GM12878 (cell line): Measurements from ENCODE around the gene SLC26A8. TPM values are rescaled to one million over a fixed set of nuclear protein-coding genes. Genes with fewer than 3 reads are reported as not detected.
A peak's percentile ranks its signal among the peaks of the same experiment; 100 is the strongest.

Experiments used
- ATAC-seq: fragments of 200-7000 bp; cut with Tn5 transposase; 3 replicates; pipeline ENCODE4 v1.9.1; 2020; ENCODE audit warnings: mild to moderate bottlenecking, moderate library complexity
- BruUV-seq: library from RNA; stranded (reverse); fragments of 400-500 nt; replicated peaks from 2 replicates; lab custom pipeline; 2021; lab: Mats Ljungman, UMichigan
- CTCF ChIA-PET: fragments of 300-600 bp; sonication (Branson Sonifier 250); formaldehyde crosslinking; extraction: SDS; loops from one replicate; lab custom pipeline; 2021; ENCODE audit warnings: inconsistent platforms; lab: Yijun Ruan, JAX
- POLR2A ChIA-PET: fragments of 350-600 bp; formaldehyde crosslinking; extraction: SDS; loops from one replicate; lab custom pipeline; 2021; ENCODE audit warnings: inconsistent platforms; lab: Charles Lee
- RAD21 ChIA-PET: fragments of 300-600 bp; sonication (Branson Sonifier 250); formaldehyde crosslinking; loops from one replicate; lab custom pipeline; 2023; ENCODE audit warnings: antibody characterized with exemption; ENCODE audit not compliant: unreplicated experiment; lab: Charles Lee
- SMC1A ChIA-PET: fragments of 300-600 bp; sonication (Branson Sonifier 250); formaldehyde crosslinking; loops from one replicate; lab custom pipeline; 2023; ENCODE audit not compliant: unreplicated experiment, uncharacterized antibody; lab: Charles Lee
- DNase-seq: peaks from one replicate; pipeline ENCODE4 v3.0.0-alpha.2; 2011; ENCODE audit warnings: low read depth, low spot score
- FAIRE-seq: peaks from 3 replicates; lab custom pipeline; 2011; peaks lifted over from hg19 to GRCh38; lab: Jason Lieb, UNC
- H2AFZ ChIP-seq: 2 replicates; pipeline ENCODE4 v1.6.0; 2011; ENCODE audit warnings: low read depth, low read length, control low read depth; ENCODE audit not compliant: control insufficient read depth
- H3K27ac ChIP-seq: 2 replicates; pipeline ENCODE4 v1.5.1; 2011; ENCODE audit warnings: control low read depth; ENCODE audit not compliant: control insufficient read depth, insufficient read depth
- H3K27me3 ChIP-seq, 2 experiments: replicated peaks in 1 of 2; 2 replicates each; pipeline versions ENCODE4 v1.6.0 to v1.6.1; 2011; ENCODE audit warnings: low read length in 1 of 2; ENCODE audit not compliant: control insufficient read depth in 2 of 2, insufficient read depth in 2 of 2
- H3K36me3 ChIP-seq, 2 experiments: 2 replicates each; pipeline ENCODE4 v1.5.1; 2011; ENCODE audit warnings: low read length in 1 of 2; ENCODE audit not compliant: control insufficient read depth in 2 of 2, insufficient read depth in 2 of 2
- H3K4me1 ChIP-seq: 2 replicates; pipeline ENCODE4 v1.6.1; 2011; ENCODE audit warnings: mild to moderate bottlenecking, low read length, moderate library complexity, mixed read lengths; ENCODE audit not compliant: control insufficient read depth, insufficient read depth
- H3K4me2 ChIP-seq: 2 replicates; pipeline ENCODE4 v1.6.0; 2011; ENCODE audit warnings: control low read depth; ENCODE audit not compliant: control insufficient read depth, insufficient read depth
- H3K4me3 ChIP-seq: fragments of 200-600 bp; sonication (generic); 2 replicates; pipeline ENCODE4 v1.5.1; 2016
- H3K79me2 ChIP-seq: 2 replicates; pipeline ENCODE4 v1.6.0; 2011; ENCODE audit warnings: low read length; ENCODE audit not compliant: control insufficient read depth, insufficient read depth
- H3K9ac ChIP-seq: 2 replicates; pipeline ENCODE4 v1.8.0; 2011; ENCODE audit warnings: low read length, control low read depth, mixed read lengths; ENCODE audit not compliant: control insufficient read depth, insufficient read depth
- H3K9me3 ChIP-seq: replicated peaks from 3 replicates; pipeline ENCODE4 v1.5.1; 2011; ENCODE audit warnings: mild to moderate bottlenecking, low read length; ENCODE audit not compliant: control insufficient read depth, insufficient read depth
- H4K20me1 ChIP-seq: 2 replicates; pipeline ENCODE4 v1.6.0; 2011; ENCODE audit not compliant: control insufficient read depth, insufficient read depth
- FOS ChIP-seq: IDR thresholded peaks from 3 replicates; pipeline ENCODE4 v1.6.1; 2011; ENCODE audit warnings: borderline replicate concordance; ENCODE audit not compliant: insufficient read length; ENCODE audit errors: extremely low read depth
- JUNB ChIP-seq: IDR thresholded peaks from 2 replicates; pipeline ENCODE4 v1.6.1; 2016; ENCODE audit warnings: antibody characterized with exemption, mild to moderate bottlenecking
- MEF2B ChIP-seq: fragments of 450-650 bp; IDR thresholded peaks from 2 replicates; pipeline ENCODE4 v1.6.1; 2018; ENCODE audit warnings: mild to moderate bottlenecking, moderate library complexity; ENCODE audit not compliant: partially characterized antibody, poor library complexity, severe bottlenecking
- RCOR1 ChIP-seq: conservative IDR thresholded peaks from 2 replicates; pipeline ENCODE4 v1.6.1; 2012; ENCODE audit warnings: low read depth, low read length, improper control_type of control experiment
- TCF7 ChIP-seq: IDR thresholded peaks from 2 replicates; pipeline ENCODE4 v1.6.1; 2014; ENCODE audit warnings: antibody characterized with exemption, borderline replicate concordance
- WGBS: methylation state at CpG from one replicate; pipeline ENCODE4 v1.1.6; 2016; ENCODE audit warnings: low lambda C conversion rate; ENCODE audit not compliant: insufficient replicate concordance, insufficient coverage; ENCODE audit errors: missing lambda C conversion rate; 5-methylcytosine and 5-hydroxymethylcytosine counted together
- in situ Hi-C: fragments of 300-500 bp; cut with MboI; formaldehyde crosslinking; loops from 9 replicates; pipeline ENCODE4 v1.14.3; 2018; ENCODE audit warnings: mixed read lengths
- intact Hi-C: fragments of 100-400 bp; cut with micrococcal nuclease; formaldehyde crosslinking; loops from one replicate; pipeline ENCODE4 v1.14.2; 2022; ENCODE audit not compliant: unreplicated experiment
- polyA plus RNA-seq, 11 experiments: library from polyadenylated mRNA; depleted of rRNA in 4 of 11; unstranded in 6 of 11; stranded (reverse) in 5 of 11; fragments of >200 nt; fragmentation: Nextera tagmentation in 4 of 11; fragmentation: Illumina TruSeq in 1 of 11; extraction: Ambion mirVana in 4 of 11; extraction: Trizol in 1 of 11; gene quantifications; 1 replicate in 1 of 11; 2 replicates in 10 of 11; pipeline versions ENCODE4 v1.2.1 to v1.2.3, GENCODE V29; 2011 to 2016; ENCODE audit warnings: inconsistent platforms in 2 of 11, missing spikeins in 2 of 11, low read depth in 1 of 11
- total RNA-seq, 4 experiments: library from RNA; depleted of rRNA in 3 of 4; stranded (reverse); fragments of >200 nt in 3 of 4; fragmentation: Illumina TruSeq in 1 of 4; extraction: Trizol in 1 of 4; gene quantifications; 2 replicates each; pipeline versions ENCODE4 v1.2.1 to v1.2.3, GENCODE V29; 2013 to 2021
- TF ChIP-seq, protein P1 (sequence below): fragments of 450-650 bp; IDR thresholded peaks from 2 replicates; pipeline ENCODE4 v1.6.1; 2017; ENCODE audit warnings: low read depth, mild to moderate bottlenecking, moderate library complexity
- TF ChIP-seq, protein P2 (sequence below), 3 experiments: IDR thresholded peaks in 2 of 3; conservative IDR thresholded peaks in 1 of 3; 2 replicates each; pipeline ENCODE4 v1.5.1; 2011; ENCODE audit warnings: low read depth in 3 of 3, low read length in 3 of 3, mild to moderate bottlenecking in 3 of 3, control low read depth in 2 of 3, moderate library complexity in 2 of 3, inconsistent platforms in 1 of 3, mixed read lengths in 1 of 3; ENCODE audit not compliant: control insufficient read depth in 2 of 3, insufficient read depth in 1 of 3; ENCODE audit errors: extremely low read depth in 1 of 3
- TF ChIP-seq, protein P3 (sequence below): fragments of 450-650 bp; formaldehyde crosslinking; IDR thresholded peaks from 2 replicates; pipeline ENCODE4 v1.5.0; 2022; ENCODE audit warnings: mild to moderate bottlenecking, missing genetic modification characterization

Gene SLC26A8
- total and polyA plus RNA-seq, 10 of the 15 experiments (the other 5 are each of a cell fraction or from before 2014, with no cell fraction given), result 0.09 to 0.95 (median 0.27) TPM; not detected in 2

DNA sequence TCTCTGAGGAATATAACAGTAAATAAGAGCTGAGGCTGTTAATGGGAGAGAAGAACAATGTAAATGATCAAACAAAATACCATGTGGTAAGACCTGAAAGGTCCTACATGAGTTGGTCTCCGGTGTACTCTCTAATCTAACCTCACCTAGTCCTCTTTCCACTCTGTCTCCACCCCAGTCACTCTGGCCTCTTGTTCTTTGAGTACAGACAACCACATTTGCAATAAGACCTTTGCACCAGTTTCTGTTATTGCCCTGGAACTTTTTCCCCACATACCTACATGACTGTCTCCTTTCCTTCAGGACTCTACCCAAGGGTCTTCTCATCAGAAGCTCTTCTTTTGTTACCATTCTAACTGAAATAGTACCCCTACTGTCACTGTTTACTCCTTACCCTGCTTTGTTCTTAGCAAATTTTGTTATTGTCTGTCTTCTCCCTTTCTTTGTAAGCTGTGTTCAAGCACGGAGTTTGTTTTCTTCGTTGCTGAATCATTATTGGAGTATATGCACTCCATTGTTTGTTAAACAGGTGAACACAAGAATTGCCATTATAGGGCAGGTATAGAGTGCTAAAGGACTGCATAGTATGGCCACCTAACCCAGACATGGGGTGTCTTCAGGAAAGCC, 40.4 kb upstream of the SLC26A8 start:
- ATAC-seq, result peak; percentile 37; the same call in 1 of the 3 replicates
- in situ Hi-C loops (no loop called here), intact Hi-C loops (no loop called here)
- ChIA-PET RAD21 (no interaction called here), SMC1A (interaction anchor here (0.6 to 1.5 kb wide), 2 partner anchors 36 to 249 kb away, joined by 4 read pairs; no protein-coding TSS in a partner anchor), POLR2A (no interaction called here), CTCF (interaction anchor here (0.9 kb wide), 1 partner anchor 18 kb away, joined by 4 read pairs; no protein-coding TSS in a partner anchor)
- H3K9me3 ChIP-seq, result no peaks in the 10 kb centered on the region
- H2AFZ ChIP-seq, result no peak overlapping the region
- no peak for DNase-seq
- H3K4me3 ChIP-seq, result no peak overlapping the region
- no TSS peak for BruUV-seq
- H3K4me2 ChIP-seq, result no peak overlapping the region
- H3K79me2 ChIP-seq, result peaks cover 15% of the 10 kb centered on the region
- H3K4me1 ChIP-seq, result peaks cover 3% of the 10 kb centered on the region; the same call in 1 of the 2 replicates
- H3K27ac ChIP-seq, result no peak overlapping the region
- H4K20me1 ChIP-seq, result no peaks in the 10 kb centered on the region
- peaks cover 0 to 5% of the 10 kb centered on the region in 2 experiments; a peak in 3 of 4 replicates for H3K36me3 ChIP-seq
- no peaks in the 10 kb centered on the region for H3K27me3 ChIP-seq
- no peak overlapping the region for H3K9ac ChIP-seq
- no peak for FAIRE-seq
- TF ChIP-seq RCOR1 (no peak), JUNB (no peak), FOS (no peak), TCF7 (no peak), MEF2B (no peak)
- TF ChIP-seq, protein P1, sequence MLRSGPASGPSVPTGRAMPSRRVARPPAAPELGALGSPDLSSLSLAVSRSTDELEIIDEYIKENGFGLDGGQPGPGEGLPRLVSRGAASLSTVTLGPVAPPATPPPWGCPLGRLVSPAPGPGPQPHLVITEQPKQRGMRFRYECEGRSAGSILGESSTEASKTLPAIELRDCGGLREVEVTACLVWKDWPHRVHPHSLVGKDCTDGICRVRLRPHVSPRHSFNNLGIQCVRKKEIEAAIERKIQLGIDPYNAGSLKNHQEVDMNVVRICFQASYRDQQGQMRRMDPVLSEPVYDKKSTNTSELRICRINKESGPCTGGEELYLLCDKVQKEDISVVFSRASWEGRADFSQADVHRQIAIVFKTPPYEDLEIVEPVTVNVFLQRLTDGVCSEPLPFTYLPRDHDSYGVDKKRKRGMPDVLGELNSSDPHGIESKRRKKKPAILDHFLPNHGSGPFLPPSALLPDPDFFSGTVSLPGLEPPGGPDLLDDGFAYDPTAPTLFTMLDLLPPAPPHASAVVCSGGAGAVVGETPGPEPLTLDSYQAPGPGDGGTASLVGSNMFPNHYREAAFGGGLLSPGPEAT, result no peak
- TF ChIP-seq, protein P2, sequence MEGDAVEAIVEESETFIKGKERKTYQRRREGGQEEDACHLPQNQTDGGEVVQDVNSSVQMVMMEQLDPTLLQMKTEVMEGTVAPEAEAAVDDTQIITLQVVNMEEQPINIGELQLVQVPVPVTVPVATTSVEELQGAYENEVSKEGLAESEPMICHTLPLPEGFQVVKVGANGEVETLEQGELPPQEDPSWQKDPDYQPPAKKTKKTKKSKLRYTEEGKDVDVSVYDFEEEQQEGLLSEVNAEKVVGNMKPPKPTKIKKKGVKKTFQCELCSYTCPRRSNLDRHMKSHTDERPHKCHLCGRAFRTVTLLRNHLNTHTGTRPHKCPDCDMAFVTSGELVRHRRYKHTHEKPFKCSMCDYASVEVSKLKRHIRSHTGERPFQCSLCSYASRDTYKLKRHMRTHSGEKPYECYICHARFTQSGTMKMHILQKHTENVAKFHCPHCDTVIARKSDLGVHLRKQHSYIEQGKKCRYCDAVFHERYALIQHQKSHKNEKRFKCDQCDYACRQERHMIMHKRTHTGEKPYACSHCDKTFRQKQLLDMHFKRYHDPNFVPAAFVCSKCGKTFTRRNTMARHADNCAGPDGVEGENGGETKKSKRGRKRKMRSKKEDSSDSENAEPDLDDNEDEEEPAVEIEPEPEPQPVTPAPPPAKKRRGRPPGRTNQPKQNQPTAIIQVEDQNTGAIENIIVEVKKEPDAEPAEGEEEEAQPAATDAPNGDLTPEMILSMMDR (IDR thresholded peaks at IDR 0.05 in 2 of 3, conservative IDR thresholded peaks at IDR 0.05 in 1 of 3; ENCODE audit: control insufficient read depth in 2 of 3, extremely low read depth in 1 of 3, insufficient read depth in 1 of 3, low read depth in 3 of 3, low read length in 3 of 3), result no peak
- TF ChIP-seq, protein P3, sequence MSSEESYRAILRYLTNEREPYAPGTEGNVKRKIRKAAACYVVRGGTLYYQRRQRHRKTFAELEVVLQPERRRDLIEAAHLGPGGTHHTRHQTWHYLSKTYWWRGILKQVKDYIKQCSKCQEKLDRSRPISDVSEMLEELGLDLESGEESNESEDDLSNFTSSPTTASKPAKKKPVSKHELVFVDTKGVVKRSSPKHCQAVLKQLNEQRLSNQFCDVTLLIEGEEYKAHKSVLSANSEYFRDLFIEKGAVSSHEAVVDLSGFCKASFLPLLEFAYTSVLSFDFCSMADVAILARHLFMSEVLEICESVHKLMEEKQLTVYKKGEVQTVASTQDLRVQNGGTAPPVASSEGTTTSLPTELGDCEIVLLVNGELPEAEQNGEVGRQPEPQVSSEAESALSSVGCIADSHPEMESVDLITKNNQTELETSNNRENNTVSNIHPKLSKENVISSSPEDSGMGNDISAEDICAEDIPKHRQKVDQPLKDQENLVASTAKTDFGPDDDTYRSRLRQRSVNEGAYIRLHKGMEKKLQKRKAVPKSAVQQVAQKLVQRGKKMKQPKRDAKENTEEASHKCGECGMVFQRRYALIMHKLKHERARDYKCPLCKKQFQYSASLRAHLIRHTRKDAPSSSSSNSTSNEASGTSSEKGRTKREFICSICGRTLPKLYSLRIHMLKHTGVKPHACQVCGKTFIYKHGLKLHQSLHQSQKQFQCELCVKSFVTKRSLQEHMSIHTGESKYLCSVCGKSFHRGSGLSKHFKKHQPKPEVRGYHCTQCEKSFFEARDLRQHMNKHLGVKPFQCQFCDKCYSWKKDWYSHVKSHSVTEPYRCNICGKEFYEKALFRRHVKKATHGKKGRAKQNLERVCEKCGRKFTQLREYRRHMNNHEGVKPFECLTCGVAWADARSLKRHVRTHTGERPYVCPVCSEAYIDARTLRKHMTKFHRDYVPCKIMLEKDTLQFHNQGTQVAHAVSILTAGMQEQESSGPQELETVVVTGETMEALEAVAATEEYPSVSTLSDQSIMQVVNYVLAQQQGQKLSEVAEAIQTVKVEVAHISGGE (CRISPR knock-in tag), result no peak
- 98% methylated on average over 3 of the region's 3 CpGs for WGBS
